ENCODE data around the gene CEP55.

GRCh38 chr10:93482145-93482834 lies 14.1 kb upstream of the CEP55 start, which contains the start of gene MYOF:
- no peak for TF ChIP-seq CSRNP3 (CRISPR knock-in tag; IDR thresholded peaks at IDR 0.05)
- no peak for TF ChIP-seq CSDC2 (CRISPR knock-in tag; IDR thresholded peaks at IDR 0.05)
- no peak for TF ChIP-seq RARB (CRISPR knock-in tag; IDR thresholded peaks at IDR 0.05)
- no peak for TF ChIP-seq PATZ1 (CRISPR knock-in tag; IDR thresholded peaks at IDR 0.05; ENCODE audit: borderline replicate concordance)
- no peak for TF ChIP-seq ZNF8 (CRISPR knock-in tag; IDR thresholded peaks at IDR 0.05)
- no peak for TF ChIP-seq POU6F1 (CRISPR knock-in tag; IDR thresholded peaks at IDR 0.05; ENCODE audit: borderline replicate concordance, low read depth)
- TF ChIP-seq ESRRG (CRISPR knock-in tag; IDR thresholded peaks at IDR 0.05) = no peak
- TF ChIP-seq ZC3H10 (CRISPR knock-in tag; IDR thresholded peaks at IDR 0.05) = no peak
- no peak for TF ChIP-seq ISL1 (CRISPR knock-in tag; IDR thresholded peaks at IDR 0.05)

Measured in SK-N-SH treated with all-trans-retinoic acid at 6 μM for 48 hours (cell line).